ENCODE results near the gene SNRPA1.

The SNRPA1 gene

DNA sequence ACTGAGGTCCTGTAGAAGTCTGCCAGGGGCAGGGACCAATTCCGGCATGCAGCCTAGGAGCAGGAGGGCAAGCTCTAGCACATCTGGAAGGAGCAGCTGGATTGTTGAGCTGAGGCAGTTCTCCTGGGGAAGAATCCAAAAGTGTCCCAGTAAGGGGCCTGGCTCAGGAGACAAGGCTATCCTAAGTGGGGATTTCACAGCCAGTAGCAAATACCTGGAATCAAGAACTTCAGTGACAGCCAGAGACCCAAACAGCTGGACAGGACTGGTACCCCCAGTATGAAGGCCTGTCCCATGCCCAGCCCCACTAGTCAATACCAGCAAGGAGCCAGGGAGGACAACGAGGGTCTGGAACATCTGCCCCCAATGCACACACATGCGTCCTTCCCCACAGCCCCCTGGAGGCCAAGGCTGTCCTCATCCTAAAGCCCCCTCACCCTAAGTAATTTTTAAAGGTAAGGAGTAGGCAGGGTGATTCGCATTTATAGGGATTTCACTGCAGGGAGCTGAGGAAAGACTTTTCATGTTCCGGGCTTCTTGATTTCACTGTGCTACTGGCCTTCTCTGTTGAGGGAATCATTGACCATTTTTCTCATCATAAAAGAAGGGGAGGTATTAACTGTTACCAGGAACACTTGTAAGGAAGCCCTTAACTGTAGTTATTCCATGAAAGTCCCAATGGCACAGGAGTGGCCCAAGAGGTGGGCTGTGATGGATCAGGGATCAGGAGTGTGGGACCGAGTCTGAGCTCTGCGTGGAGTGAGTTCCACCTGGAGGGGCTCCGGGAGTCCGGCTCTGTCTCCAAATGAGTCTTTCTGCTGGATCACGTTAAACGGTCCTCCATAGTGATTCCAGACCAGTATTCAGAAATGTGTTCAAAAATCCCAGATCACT, 40.6 kb downstream of the SNRPA1 start:
- Histone ChIP-seq H3K36me3 (ENCODE audit: control insufficient read depth, insufficient read depth, low read length) (no peaks in the 10 kb centered on the region), H3K9ac (ENCODE audit: low read length) (no peak overlapping the region), H3K27ac (ENCODE audit: low read depth, low read length) (no peak overlapping the region), H3K4me3 (ENCODE audit: low read depth, low read length) (no peak overlapping the region), H3K27me3 (ENCODE audit: control insufficient read depth, insufficient read depth, low read length) (no peaks in the 10 kb centered on the region), H3K4me1 (ENCODE audit: control insufficient read depth, insufficient read depth, low read length) (peaks cover 37% of the 10 kb centered on the region), H3K9me3 (ENCODE audit: control insufficient read depth, insufficient read depth, low read depth, low read length) (no peaks in the 10 kb centered on the region)

DNA sequence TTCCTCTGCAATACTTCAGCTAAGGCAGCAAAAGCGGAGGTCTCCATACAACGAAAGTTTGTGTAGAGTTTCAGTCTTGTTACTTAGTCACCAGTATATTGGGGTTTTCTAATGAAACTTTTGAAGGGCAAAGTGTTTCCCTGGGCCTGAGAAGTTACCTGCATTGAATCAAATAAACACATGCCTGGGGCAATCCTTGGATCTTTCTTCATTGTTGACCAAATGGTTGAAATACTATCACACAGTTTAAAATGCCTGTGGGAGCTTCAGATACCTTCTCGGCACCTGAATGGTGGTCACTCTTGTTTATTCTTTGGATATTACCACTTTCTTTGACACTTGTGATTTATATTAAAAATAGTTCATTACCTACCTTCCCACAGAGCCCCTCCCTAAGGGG, 42.2 kb downstream of the SNRPA1 start:
- Histone ChIP-seq H3K27me3 (ENCODE audit: control insufficient read depth, insufficient read depth, low read length) (no peaks in the 10 kb centered on the region), H3K4me3 (ENCODE audit: low read depth, low read length) (peak overlapping the region; percentile 74), H3K9ac (ENCODE audit: low read length) (peak overlapping the region; percentile 85), H3K4me1 (ENCODE audit: control insufficient read depth, insufficient read depth, low read length) (peaks cover 38% of the 10 kb centered on the region), H3K9me3 (ENCODE audit: control insufficient read depth, insufficient read depth, low read depth, low read length) (no peaks in the 10 kb centered on the region), H3K36me3 (ENCODE audit: control insufficient read depth, insufficient read depth, low read length) (peaks cover 7% of the 10 kb centered on the region), H3K27ac (ENCODE audit: low read depth, low read length) (no peak overlapping the region; the same call in 1 of the 2 replicates)

DNA sequence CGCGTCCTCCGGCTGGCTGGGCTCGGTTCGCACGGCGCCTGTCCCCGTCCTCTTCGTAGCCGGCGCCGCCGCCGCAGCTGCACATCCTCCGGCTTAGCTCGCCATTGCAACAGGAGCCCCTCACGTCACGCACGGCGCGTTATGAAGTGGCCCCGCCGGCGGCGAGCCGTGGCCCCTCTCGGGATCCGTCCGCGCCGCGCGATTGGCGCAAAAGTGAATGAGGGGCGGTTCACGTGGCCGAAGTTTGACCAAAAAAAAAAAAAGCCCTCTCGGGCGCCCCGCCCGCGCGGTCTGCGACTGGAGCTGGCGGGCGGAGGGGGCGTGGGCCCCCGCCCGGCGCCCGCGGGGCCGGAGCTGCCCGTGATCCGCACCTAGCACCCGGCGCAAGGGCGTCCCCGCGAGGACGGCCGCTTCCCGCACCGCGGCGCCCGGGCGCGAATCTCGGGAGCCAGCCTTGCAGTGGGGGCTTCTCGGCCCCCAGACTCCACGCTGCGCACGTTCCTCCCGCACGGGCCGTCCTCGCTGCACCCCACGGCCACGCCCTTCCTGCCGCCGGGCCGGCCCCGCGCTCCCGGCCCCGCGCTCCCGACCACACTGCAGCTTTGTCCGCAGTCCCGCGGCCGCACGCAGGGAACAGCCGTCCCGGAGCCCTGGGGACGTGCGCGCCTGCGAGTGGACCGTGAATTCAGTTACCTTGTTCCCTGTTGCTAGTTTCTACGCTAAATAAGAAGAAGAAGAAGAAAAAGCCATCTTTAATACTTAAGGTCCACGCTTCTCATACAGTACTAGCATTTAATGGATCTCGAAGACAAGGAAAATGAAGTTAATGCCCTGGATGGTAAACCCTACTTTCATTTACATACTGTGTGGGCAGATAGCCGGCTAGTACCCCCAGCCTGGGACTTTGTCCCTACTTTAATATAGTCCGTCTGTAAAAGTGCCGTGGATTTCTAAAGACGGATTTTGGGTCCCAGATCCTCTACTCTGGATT, 42.9 kb downstream of the SNRPA1 start, which contains the start of gene CHSY1:
TSS of gene CHSY1 (minus strand) at position 219 of the 991 bp plus-strand sequence. CDS start 592 bp downstream, outside the sequence.
- Histone ChIP-seq H3K27me3 (ENCODE audit: control insufficient read depth, insufficient read depth, low read length) (no peaks in the 10 kb centered on the region), H3K36me3 (ENCODE audit: control insufficient read depth, insufficient read depth, low read length) (peaks cover 14% of the 10 kb centered on the region), H3K27ac (ENCODE audit: low read depth, low read length) (peak within 1 kb of the TSS; percentile 55; the same call in 1 of the 2 replicates), H3K9ac (ENCODE audit: low read length) (peak within 1 kb of the TSS; percentile 89), H3K4me1 (ENCODE audit: control insufficient read depth, insufficient read depth, low read length) (peaks cover 42% of the 10 kb centered on the region), H3K4me3 (ENCODE audit: low read depth, low read length) (peak within 1 kb of the TSS; percentile 86), H3K9me3 (ENCODE audit: control insufficient read depth, insufficient read depth, low read depth, low read length) (no peaks in the 10 kb centered on the region)

DNA sequence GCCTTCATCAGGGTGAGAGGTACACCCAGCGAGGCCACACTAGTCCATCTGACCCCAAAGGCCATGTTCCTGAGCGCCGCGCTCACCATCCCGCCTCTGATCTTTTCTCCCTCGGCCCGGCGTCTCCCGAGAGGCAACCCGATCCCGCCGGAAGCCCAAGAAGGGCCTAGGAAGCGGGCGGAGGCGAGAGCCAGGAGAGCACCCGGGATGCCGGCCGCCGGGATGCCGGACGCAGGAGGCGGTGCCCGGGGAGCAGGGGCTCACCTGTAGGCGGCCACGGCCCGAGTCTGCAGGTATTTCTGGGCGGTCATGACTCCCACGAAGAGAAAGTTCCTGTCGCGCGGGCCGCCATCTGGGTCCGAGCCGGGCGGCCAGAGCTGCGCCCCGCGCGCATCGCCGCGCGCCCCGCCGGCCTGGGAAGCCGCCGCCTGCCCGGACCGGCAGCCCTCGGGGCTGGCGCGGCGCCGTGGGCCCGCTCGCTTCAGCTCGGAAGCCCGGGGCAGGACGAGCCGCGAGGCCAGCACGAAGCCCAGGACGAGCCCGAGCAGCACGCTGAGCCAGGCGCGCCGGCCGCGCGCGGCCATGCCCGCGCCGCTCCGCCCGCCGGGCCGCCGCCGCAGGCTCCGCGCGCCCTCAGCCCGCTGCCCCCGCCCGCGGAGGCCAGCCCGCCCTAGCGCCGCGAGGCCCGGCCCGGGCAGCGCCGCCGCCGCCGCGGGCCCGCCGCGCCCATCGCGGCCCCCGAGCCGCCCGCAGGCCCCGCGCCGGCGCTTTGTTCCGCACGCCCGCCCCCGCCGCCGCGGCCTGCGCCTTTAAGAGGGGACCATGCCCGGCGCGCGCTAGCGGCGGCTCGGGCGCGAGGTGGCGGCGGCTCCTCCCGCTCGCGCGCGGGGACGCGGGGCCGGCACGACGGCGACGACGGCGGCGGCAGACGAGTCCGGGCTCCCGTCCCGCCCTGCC, 43.9 kb downstream of the SNRPA1 start:
- Histone ChIP-seq H3K36me3 (ENCODE audit: control insufficient read depth, insufficient read depth, low read length) (peaks cover 21% of the 10 kb centered on the region), H3K9ac (ENCODE audit: low read length) (peak overlapping the region; percentile 89), H3K27me3 (ENCODE audit: control insufficient read depth, insufficient read depth, low read length) (no peaks in the 10 kb centered on the region), H3K9me3 (ENCODE audit: control insufficient read depth, insufficient read depth, low read depth, low read length) (no peaks in the 10 kb centered on the region), H3K27ac (ENCODE audit: low read depth, low read length) (peak overlapping the region; percentile 55), H3K4me3 (ENCODE audit: low read depth, low read length) (peak overlapping the region; percentile 86), H3K4me1 (ENCODE audit: control insufficient read depth, insufficient read depth, low read length) (peaks cover 47% of the 10 kb centered on the region)

DNA sequence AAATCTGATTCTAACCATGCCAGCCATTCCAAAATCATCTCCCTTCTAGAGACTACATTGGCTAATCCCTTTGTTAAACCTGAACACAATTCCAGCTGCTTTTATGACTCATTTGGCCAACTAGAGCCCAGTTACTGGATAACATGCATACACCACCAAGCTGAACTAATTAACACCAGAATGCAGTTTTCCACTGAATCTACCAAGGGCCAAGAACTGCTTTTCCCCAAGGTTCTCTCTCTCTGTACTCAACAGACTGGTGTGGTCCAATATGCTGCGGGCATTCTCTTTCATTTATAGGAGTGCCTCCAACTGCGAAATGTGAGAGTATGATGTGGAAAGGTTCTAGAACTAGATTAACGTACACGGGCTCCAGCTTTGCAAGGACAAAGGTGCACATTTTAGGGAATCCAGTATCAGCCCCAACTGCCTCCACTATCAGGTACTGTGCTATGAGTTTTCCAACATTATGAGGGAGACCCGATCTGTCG, 44.7 kb downstream of the SNRPA1 start:
- peaks cover 21% of the 10 kb centered on the region for H3K36me3 ChIP-seq (ENCODE audit: control insufficient read depth, insufficient read depth, low read length)
- peak overlapping the region; percentile 89 for H3K9ac ChIP-seq (ENCODE audit: low read length)
- peaks cover 50% of the 10 kb centered on the region for H3K4me1 ChIP-seq (ENCODE audit: control insufficient read depth, insufficient read depth, low read length)
- peak overlapping the region; percentile 86 for H3K4me3 ChIP-seq (ENCODE audit: low read depth, low read length)
- peak overlapping the region; percentile 55 for H3K27ac ChIP-seq (ENCODE audit: low read depth, low read length)
- no peaks in the 10 kb centered on the region for H3K27me3 ChIP-seq (ENCODE audit: control insufficient read depth, insufficient read depth, low read length)
- no peaks in the 10 kb centered on the region for H3K9me3 ChIP-seq (ENCODE audit: control insufficient read depth, insufficient read depth, low read depth, low read length)

DNA sequence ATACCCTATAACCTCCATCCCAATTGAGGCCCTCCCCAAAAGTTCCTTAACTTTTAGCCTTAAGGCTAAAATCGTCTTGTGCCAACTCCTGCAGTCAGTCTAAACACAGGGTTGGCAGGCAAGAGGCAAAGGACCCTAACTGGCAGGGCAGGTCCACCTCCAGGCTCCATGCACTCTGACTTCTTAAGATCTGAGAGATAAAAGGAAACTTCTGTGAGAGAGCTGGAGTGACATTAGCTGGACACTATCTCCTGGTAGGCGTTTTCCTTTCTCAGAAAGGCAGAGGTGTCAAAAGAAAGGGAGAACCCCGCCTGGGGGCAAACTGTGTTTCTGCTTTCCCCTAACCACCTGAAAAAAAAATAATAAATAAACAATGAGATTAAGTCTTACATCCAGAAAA, 46.8 kb downstream of the SNRPA1 start:
- Histone ChIP-seq H3K4me1 (ENCODE audit: control insufficient read depth, insufficient read depth, low read length) (peaks cover 63% of the 10 kb centered on the region), H3K4me3 (ENCODE audit: low read depth, low read length) (no peak overlapping the region), H3K27ac (ENCODE audit: low read depth, low read length) (no peak overlapping the region), H3K9me3 (ENCODE audit: control insufficient read depth, insufficient read depth, low read depth, low read length) (no peaks in the 10 kb centered on the region), H3K9ac (ENCODE audit: low read length) (no peak overlapping the region), H3K27me3 (ENCODE audit: control insufficient read depth, insufficient read depth, low read length) (no peaks in the 10 kb centered on the region), H3K36me3 (ENCODE audit: control insufficient read depth, insufficient read depth, low read length) (peaks cover 27% of the 10 kb centered on the region)

DNA sequence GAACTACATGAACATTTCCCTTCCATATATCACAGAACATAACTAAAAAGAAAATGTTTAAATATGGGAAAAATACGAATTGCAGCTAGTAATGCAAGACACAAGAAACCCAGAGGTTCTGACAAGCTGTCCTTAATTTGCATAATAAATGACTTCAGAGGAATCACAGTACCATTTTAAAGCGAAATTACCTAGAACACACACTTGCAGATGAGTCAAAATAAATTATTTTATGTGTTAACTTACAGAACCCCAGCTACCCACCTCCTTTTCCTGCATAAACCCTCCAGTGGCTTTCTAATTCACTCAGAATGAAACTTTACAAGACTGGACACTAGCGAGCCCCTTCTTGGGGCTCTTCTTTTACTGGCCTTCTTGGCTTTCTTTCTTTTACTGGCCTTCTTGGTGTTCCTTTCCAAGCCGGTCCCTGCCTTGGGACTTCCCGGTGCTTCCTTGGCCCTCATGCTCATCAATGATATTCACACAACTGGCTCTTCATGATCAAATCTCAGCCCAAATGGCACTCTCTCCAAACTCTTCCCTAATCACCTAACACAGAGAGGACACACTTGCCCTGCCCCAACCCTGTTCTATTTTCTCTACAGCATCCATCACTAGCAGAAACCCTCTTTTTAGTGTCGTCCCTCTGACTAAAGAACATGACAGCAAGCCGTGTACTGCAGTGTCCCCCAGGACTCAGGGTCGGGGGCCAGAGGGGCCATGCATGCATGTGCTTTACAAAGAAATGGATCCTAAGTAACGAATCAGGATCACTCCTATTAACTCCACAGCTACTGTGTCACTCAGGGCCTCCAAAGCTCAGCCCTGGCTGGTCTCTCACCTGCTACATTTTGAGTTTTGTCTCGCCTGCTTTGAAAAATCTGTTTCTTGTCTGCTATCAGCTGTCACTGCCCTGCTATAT, 48.0 kb downstream of the SNRPA1 start:
- Histone ChIP-seq H3K36me3 (ENCODE audit: control insufficient read depth, insufficient read depth, low read length) (peaks cover 34% of the 10 kb centered on the region), H3K27me3 (ENCODE audit: control insufficient read depth, insufficient read depth, low read length) (no peaks in the 10 kb centered on the region), H3K27ac (ENCODE audit: low read depth, low read length) (no peak overlapping the region), H3K4me1 (ENCODE audit: control insufficient read depth, insufficient read depth, low read length) (peaks cover 65% of the 10 kb centered on the region), H3K4me3 (ENCODE audit: low read depth, low read length) (no peak overlapping the region), H3K9ac (ENCODE audit: low read length) (no peak overlapping the region), H3K9me3 (ENCODE audit: control insufficient read depth, insufficient read depth, low read depth, low read length) (no peaks in the 10 kb centered on the region)

DNA sequence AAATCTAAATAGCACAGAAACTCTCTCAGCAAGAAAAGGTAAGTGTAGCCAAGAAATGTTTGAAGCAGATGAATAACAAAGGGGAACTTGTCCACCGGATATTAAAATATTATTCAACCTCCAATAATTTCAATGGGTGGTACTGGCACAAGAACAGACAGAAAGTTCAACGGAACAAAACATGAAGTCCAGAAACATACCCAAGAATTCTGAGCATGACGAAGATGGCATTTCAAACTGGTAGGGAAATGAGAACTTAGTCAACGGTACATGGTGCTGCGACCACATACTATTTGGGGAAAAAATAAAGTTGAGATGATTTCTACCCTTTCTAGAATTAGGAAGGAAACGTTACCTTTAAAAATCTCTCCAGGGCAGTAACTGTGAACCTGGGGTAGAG, 48.7 kb downstream of the SNRPA1 start:
- Histone ChIP-seq H3K27ac (ENCODE audit: low read depth, low read length) (no peak overlapping the region), H3K9me3 (ENCODE audit: control insufficient read depth, insufficient read depth, low read depth, low read length) (no peaks in the 10 kb centered on the region), H3K36me3 (ENCODE audit: control insufficient read depth, insufficient read depth, low read length) (peaks cover 40% of the 10 kb centered on the region), H3K9ac (ENCODE audit: low read length) (no peak overlapping the region), H3K4me3 (ENCODE audit: low read depth, low read length) (no peak overlapping the region), H3K4me1 (ENCODE audit: control insufficient read depth, insufficient read depth, low read length) (peaks cover 66% of the 10 kb centered on the region), H3K27me3 (ENCODE audit: control insufficient read depth, insufficient read depth, low read length) (no peaks in the 10 kb centered on the region)

DNA sequence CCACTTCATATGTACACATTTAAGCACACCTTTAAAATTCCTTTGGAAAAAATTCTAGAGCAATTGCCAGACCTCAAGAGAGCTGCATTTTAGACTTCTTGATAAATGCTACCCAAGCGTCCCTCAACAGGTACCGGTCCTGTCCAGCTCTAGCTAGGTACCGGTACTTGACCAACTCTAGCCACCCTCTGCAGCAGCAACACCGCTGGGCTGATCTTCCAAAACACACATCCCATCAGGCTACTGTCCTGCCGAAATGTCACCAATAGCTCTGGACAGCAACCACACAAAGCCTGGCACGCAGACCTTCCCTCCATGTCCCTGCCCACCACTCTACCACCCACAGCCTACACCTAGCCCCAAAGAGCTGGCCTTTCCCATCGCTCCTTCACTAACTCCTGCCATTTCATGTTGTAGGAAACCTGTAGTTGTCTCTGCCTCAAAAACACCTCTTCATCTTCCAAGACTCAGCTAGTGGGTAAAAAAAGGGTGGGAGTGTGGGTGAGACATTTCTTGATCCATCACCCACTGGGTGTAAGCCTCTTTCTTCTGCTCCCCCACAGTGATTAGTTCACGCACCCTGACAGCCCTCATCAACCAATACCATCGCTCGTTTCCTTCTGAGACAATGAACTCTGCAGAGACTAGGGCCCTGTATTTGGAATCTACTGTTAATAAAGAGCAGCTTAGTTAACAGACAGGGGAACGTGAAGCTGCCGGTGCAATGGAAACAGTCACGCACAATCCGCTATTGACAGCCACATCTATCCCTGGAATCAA, 50.0 kb downstream of the SNRPA1 start:
- peaks cover 40% of the 10 kb centered on the region for H3K36me3 ChIP-seq (ENCODE audit: control insufficient read depth, insufficient read depth, low read length)
- no peak overlapping the region for H3K27ac ChIP-seq (ENCODE audit: low read depth, low read length)
- H3K9ac ChIP-seq (ENCODE audit: low read length) = no peak overlapping the region
- H3K4me3 ChIP-seq (ENCODE audit: low read depth, low read length) = no peak overlapping the region
- no peaks in the 10 kb centered on the region for H3K9me3 ChIP-seq (ENCODE audit: control insufficient read depth, insufficient read depth, low read depth, low read length)
- peaks cover 61% of the 10 kb centered on the region for H3K4me1 ChIP-seq (ENCODE audit: control insufficient read depth, insufficient read depth, low read length)
- no peaks in the 10 kb centered on the region for H3K27me3 ChIP-seq (ENCODE audit: control insufficient read depth, insufficient read depth, low read length)

Data from HUES6 (cell line).